HepG2 (cell line): ENCODE measurements around the gene GCH1. TPM values are rescaled to one million over a fixed set of nuclear protein-coding genes. Genes with fewer than 3 reads are reported as not detected.

Experiments
- FOXC1 ChIP-seq: sonication (generic); formaldehyde crosslinking; IDR thresholded peaks from 2 replicates; pipeline ENCODE4 v1.8.0; 2022; ENCODE audit warnings: mild to moderate bottlenecking, missing genetic modification reagents, borderline replicate concordance
- SRY ChIP-seq: sonication (generic); formaldehyde crosslinking; IDR thresholded peaks from 2 replicates; pipeline ENCODE4 v1.8.0; 2022; ENCODE audit warnings: mild to moderate bottlenecking, missing genetic modification reagents
- ZFAT ChIP-seq: sonication (generic); formaldehyde crosslinking; conservative IDR thresholded peaks from 2 replicates; pipeline ENCODE4 v1.8.1; 2023; ENCODE audit warnings: missing genetic modification reagents, inconsistent platforms
- ZMYM2 ChIP-seq: sonication (generic); formaldehyde crosslinking; IDR thresholded peaks from 2 replicates; pipeline ENCODE4 v1.8.0; 2022; ENCODE audit warnings: mild to moderate bottlenecking, missing genetic modification reagents
- ZMYM3 ChIP-seq: sonication (generic); formaldehyde crosslinking; IDR thresholded peaks from 2 replicates; pipeline ENCODE4 v1.5.1; 2020; ENCODE audit warnings: mild to moderate bottlenecking, missing genetic modification reagents
- ZNF768 ChIP-seq: sonication (generic); formaldehyde crosslinking; IDR thresholded peaks from 2 replicates; pipeline ENCODE4 v1.4.0; 2020; ENCODE audit warnings: missing genetic modification reagents
- polyA plus RNA-seq, 8 experiments: library from polyadenylated mRNA; depleted of rRNA in 3 of 8; stranded (reverse) in 7 of 8; unstranded in 1 of 8; fragments of >200 nt; fragmentation: Illumina TruSeq in 4 of 8; extraction: Trizol in 4 of 8; gene quantifications; 2 replicates each; pipeline versions ENCODE4 v1.2.1 to v1.2.3, GENCODE V29; 2011 to 2016; ENCODE audit warnings: low read depth in 4 of 8, missing spikeins in 1 of 8, mixed read lengths in 1 of 8; ENCODE audit not compliant: insufficient read depth in 1 of 8
- total RNA-seq, 5 experiments: library from RNA; depleted of rRNA; stranded (reverse); fragments of >200 nt; fragmentation: Illumina TruSeq; extraction: Trizol; gene quantifications; 2 replicates each; pipeline ENCODE4 v1.2.3, GENCODE V29; 2016; ENCODE audit warnings: low read depth in 1 of 5
- TF ChIP-seq, protein P1 (sequence below): fragments of 450-650 bp; IDR thresholded peaks from 2 replicates; pipeline ENCODE4 v1.6.1; 2017; ENCODE audit warnings: mild to moderate bottlenecking
- TF ChIP-seq, protein P2 (sequence below): IDR thresholded peaks from 2 replicates; pipeline ENCODE4 v1.6.1; 2018; ENCODE audit warnings: missing genetic modification reagents, mild to moderate bottlenecking, missing compliant biosample characterization
- TF ChIP-seq, protein P3 (sequence below): sonication (generic); formaldehyde crosslinking; IDR thresholded peaks from 2 replicates; pipeline ENCODE4 v1.5.0; 2020; ENCODE audit warnings: missing genetic modification reagents
- TF ChIP-seq, protein P4 (sequence below): sonication (generic); formaldehyde crosslinking; IDR thresholded peaks from 2 replicates; pipeline ENCODE4 v1.4.0; 2020; ENCODE audit warnings: low read depth, missing genetic modification reagents
- TF ChIP-seq, protein P5 (sequence below): sonication (generic); formaldehyde crosslinking; IDR thresholded peaks from 2 replicates; pipeline ENCODE4 v1.5.1; 2020; ENCODE audit warnings: mild to moderate bottlenecking, moderate library complexity, missing genetic modification reagents

Gene GCH1
- total and polyA plus RNA-seq, 2 of the 13 experiments (the other 11 are each of a cell fraction or from before 2014, with no cell fraction given) = 15.0 to 25.2 TPM

DNA sequence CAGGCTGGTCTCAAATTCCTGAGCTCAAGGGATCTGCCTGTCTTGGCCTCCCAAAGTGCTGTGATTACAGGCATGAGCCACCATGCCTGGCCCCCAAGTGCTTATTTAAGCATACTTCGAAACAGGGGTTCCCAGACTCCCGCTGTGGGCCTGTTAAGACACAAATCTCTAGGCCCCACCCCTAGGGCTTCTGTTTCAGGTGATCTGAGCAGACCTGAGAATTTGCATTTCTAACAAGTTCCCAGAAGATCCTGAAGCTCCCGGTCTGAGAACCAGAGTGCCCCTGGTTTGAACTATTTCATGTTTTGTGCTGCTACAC lies 25.0 kb downstream of the GCH1 start (continued):
- TF ChIP-seq, protein P1, sequence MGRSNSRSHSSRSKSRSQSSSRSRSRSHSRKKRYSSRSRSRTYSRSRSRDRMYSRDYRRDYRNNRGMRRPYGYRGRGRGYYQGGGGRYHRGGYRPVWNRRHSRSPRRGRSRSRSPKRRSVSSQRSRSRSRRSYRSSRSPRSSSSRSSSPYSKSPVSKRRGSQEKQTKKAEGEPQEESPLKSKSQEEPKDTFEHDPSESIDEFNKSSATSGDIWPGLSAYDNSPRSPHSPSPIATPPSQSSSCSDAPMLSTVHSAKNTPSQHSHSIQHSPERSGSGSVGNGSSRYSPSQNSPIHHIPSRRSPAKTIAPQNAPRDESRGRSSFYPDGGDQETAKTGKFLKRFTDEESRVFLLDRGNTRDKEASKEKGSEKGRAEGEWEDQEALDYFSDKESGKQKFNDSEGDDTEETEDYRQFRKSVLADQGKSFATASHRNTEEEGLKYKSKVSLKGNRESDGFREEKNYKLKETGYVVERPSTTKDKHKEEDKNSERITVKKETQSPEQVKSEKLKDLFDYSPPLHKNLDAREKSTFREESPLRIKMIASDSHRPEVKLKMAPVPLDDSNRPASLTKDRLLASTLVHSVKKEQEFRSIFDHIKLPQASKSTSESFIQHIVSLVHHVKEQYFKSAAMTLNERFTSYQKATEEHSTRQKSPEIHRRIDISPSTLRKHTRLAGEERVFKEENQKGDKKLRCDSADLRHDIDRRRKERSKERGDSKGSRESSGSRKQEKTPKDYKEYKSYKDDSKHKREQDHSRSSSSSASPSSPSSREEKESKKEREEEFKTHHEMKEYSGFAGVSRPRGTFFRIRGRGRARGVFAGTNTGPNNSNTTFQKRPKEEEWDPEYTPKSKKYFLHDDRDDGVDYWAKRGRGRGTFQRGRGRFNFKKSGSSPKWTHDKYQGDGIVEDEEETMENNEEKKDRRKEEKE = no peak
- TF ChIP-seq, protein P2, sequence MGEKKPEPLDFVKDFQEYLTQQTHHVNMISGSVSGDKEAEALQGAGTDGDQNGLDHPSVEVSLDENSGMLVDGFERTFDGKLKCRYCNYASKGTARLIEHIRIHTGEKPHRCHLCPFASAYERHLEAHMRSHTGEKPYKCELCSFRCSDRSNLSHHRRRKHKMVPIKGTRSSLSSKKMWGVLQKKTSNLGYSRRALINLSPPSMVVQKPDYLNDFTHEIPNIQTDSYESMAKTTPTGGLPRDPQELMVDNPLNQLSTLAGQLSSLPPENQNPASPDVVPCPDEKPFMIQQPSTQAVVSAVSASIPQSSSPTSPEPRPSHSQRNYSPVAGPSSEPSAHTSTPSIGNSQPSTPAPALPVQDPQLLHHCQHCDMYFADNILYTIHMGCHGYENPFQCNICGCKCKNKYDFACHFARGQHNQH (CRISPR knock-in tag) = no peak
- no peak for TF ChIP-seq FOXC1 (CRISPR knock-in tag)
- TF ChIP-seq, protein P3, sequence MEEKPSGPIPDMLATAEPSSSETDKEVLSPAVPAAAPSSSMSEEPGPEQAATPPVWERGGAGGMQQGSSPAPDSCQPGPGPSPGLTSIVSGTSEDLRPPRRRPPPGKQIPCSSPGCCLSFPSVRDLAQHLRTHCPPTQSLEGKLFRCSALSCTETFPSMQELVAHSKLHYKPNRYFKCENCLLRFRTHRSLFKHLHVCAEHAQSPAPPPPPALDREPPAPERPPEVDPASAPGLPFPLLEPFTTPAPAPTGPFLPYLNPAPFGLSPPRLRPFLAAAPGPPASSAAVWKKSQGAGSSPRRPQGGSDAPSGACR (CRISPR knock-in tag) = no peak
- TF ChIP-seq, protein P4, sequence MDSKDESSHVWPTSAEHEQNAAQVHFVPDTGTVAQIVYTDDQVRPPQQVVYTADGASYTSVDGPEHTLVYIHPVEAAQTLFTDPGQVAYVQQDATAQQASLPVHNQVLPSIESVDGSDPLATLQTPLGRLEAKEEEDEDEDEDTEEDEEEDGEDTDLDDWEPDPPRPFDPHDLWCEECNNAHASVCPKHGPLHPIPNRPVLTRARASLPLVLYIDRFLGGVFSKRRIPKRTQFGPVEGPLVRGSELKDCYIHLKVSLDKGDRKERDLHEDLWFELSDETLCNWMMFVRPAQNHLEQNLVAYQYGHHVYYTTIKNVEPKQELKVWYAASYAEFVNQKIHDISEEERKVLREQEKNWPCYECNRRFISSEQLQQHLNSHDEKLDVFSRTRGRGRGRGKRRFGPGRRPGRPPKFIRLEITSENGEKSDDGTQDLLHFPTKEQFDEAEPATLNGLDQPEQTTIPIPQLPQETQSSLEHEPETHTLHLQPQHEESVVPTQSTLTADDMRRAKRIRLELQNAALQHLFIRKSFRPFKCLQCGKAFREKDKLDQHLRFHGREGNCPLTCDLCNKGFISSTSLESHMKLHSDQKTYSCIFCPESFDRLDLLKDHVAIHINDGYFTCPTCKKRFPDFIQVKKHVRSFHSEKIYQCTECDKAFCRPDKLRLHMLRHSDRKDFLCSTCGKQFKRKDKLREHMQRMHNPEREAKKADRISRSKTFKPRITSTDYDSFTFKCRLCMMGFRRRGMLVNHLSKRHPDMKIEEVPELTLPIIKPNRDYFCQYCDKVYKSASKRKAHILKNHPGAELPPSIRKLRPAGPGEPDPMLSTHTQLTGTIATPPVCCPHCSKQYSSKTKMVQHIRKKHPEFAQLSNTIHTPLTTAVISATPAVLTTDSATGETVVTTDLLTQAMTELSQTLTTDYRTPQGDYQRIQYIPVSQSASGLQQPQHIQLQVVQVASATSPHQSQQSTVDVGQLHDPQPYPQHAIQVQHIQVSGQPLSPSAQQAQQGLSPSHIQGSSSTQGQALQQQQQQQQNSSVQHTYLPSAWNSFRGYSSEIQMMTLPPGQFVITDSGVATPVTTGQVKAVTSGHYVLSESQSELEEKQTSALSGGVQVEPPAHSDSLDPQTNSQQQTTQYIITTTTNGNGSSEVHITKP (CRISPR knock-in tag) = no peak
- TF ChIP-seq, protein P5, sequence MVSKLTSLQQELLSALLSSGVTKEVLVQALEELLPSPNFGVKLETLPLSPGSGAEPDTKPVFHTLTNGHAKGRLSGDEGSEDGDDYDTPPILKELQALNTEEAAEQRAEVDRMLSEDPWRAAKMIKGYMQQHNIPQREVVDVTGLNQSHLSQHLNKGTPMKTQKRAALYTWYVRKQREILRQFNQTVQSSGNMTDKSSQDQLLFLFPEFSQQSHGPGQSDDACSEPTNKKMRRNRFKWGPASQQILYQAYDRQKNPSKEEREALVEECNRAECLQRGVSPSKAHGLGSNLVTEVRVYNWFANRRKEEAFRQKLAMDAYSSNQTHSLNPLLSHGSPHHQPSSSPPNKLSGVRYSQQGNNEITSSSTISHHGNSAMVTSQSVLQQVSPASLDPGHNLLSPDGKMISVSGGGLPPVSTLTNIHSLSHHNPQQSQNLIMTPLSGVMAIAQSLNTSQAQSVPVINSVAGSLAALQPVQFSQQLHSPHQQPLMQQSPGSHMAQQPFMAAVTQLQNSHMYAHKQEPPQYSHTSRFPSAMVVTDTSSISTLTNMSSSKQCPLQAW = no peak
- no peak for TF ChIP-seq ZFAT (CRISPR knock-in tag)
- no peak for TF ChIP-seq SRY (CRISPR knock-in tag)
- no peak for TF ChIP-seq ZNF768 (CRISPR knock-in tag)
- no peak for TF ChIP-seq ZMYM2 (CRISPR knock-in tag)
- TF ChIP-seq ZMYM3 (CRISPR knock-in tag) = no peak
